ENCODE measurements around the gene SLC7A6.

Gene SLC7A6

GRCh38 chr16:68264128-68265077 lies at the start of gene SLC7A6:
Gene SLC7A6 (plus strand): TSS chr16:68264526. CDS start chr16:68274727, 10,201 bp downstream.
- peak; percentile 79 to 85 for DNase-seq

- no peak for DNase-seq
Observed at GRCh38 chr16:68214726-68215125, 49.6 kb upstream of the SLC7A6 start.

GRCh38 chr16:68215302-68215701 lies 49.0 kb upstream of the SLC7A6 start:
- no peak for DNase-seq

GRCh38 chr16:68216240-68216639 lies 48.1 kb upstream of the SLC7A6 start:
- no peak for DNase-seq

GRCh38 chr16:68217506-68217905 lies 46.8 kb upstream of the SLC7A6 start:
- DNase-seq = no peak

GRCh38 chr16:68219725-68220351 lies 44.5 kb upstream of the SLC7A6 start:
- no peak for DNase-seq

- DNase-seq = no peak
Observed at GRCh38 chr16:68223072-68223471, 41.3 kb upstream of the SLC7A6 start.

- DNase-seq = no peak
Observed at GRCh38 chr16:68226116-68226515, 38.2 kb upstream of the SLC7A6 start.

GRCh38 chr16:68227183-68227793 lies 37.0 kb upstream of the SLC7A6 start:
- no peak for DNase-seq

GRCh38 chr16:68227850-68228553 lies 36.3 kb upstream of the SLC7A6 start:
- DNase-seq = no peak

- DNase-seq = no peak
Observed at GRCh38 chr16:68228652-68229051, 35.7 kb upstream of the SLC7A6 start.

- DNase-seq = peak; percentile 33 to 65
Observed at GRCh38 chr16:68229431-68230175, 34.7 kb upstream of the SLC7A6 start.

- DNase-seq = no peak
Observed at GRCh38 chr16:68230176-68230571, 34.2 kb upstream of the SLC7A6 start.

GRCh38 chr16:68230956-68231355 lies 33.4 kb upstream of the SLC7A6 start:
- DNase-seq = no peak

- no peak for DNase-seq
Observed at GRCh38 chr16:68231384-68232136, 32.8 kb upstream of the SLC7A6 start.

GRCh38 chr16:68232335-68232734 lies 32.0 kb upstream of the SLC7A6 start:
- DNase-seq = no peak

GRCh38 chr16:68233085-68233834 lies 31.1 kb upstream of the SLC7A6 start:
- DNase-seq = no peak

GRCh38 chr16:68233835-68234187 lies 30.5 kb upstream of the SLC7A6 start:
- DNase-seq = no peak

- DNase-seq = no peak
Observed at GRCh38 chr16:68234188-68235107, 29.9 kb upstream of the SLC7A6 start.
